Immature natural killer cell (primary cell): ENCODE data around the gene PIGBOS1. TPM values are rescaled to one million over a fixed set of nuclear protein-coding genes. Genes with fewer than 3 reads are reported as not detected.
"Not testable (repeated sequence)": the region's sequence is repeated elsewhere in the genome, so short reads cannot be mapped to it uniquely, and the experiment has no call there.

Source experiments
- DNase-seq, 3 donors: peaks; one replicate each; pipeline ENCODE4 v3.0.0; 2022; ENCODE audit warnings: mixed read lengths in 1 of 3
- H3K27ac Mint-ChIP-seq, 6 donors: one replicate each; pipeline ENCODE4 v1.8.0; 2020; ENCODE audit warnings: mixed read lengths in 6 of 6, mild to moderate bottlenecking in 5 of 6, inconsistent platforms in 4 of 6, moderate library complexity in 3 of 6
- H3K27me3 Mint-ChIP-seq, 3 donors: one replicate each; pipeline ENCODE4 v1.8.0; 2020 to 2021; ENCODE audit warnings: low read depth in 3 of 3, mild to moderate bottlenecking in 3 of 3, mixed read lengths in 3 of 3, moderate library complexity in 3 of 3, inconsistent platforms in 1 of 3
- H3K36me3 Mint-ChIP-seq, 3 donors: one replicate each; pipeline ENCODE4 v1.8.0; 2020; ENCODE audit warnings: mixed read lengths in 3 of 3, inconsistent platforms in 2 of 3, mild to moderate bottlenecking in 2 of 3
- H3K4me1 Mint-ChIP-seq, 2 donors: one replicate each; pipeline ENCODE4 v1.8.0; 2020; ENCODE audit warnings: inconsistent platforms in 2 of 2, mild to moderate bottlenecking in 2 of 2, mixed read lengths in 2 of 2, moderate library complexity in 1 of 2
- H3K4me3 Mint-ChIP-seq, 5 donors: one replicate each; pipeline ENCODE4 v1.8.0; 2020; ENCODE audit warnings: mild to moderate bottlenecking in 5 of 5, mixed read lengths in 5 of 5, inconsistent platforms in 3 of 5, moderate library complexity in 3 of 5
- H3K9me3 Mint-ChIP-seq, 6 donors: one replicate each; pipeline ENCODE4 v1.8.0; 2020; ENCODE audit warnings: mild to moderate bottlenecking in 6 of 6, mixed read lengths in 6 of 6, inconsistent platforms in 4 of 6, moderate library complexity in 3 of 6
- polyA plus RNA-seq, 3 donors: library from polyadenylated mRNA; unstranded; fragments of 300-500 nt; fragmentation: Illumina TruSeq; gene quantifications; one replicate each; pipeline ENCODE4 v1.2.3, GENCODE V29; 2021

The PIGBOS1 gene
- polyA plus RNA-seq, 3 donors from 2014 or later = 26.2 to 46.7 (median 34.9) TPM

DNA sequence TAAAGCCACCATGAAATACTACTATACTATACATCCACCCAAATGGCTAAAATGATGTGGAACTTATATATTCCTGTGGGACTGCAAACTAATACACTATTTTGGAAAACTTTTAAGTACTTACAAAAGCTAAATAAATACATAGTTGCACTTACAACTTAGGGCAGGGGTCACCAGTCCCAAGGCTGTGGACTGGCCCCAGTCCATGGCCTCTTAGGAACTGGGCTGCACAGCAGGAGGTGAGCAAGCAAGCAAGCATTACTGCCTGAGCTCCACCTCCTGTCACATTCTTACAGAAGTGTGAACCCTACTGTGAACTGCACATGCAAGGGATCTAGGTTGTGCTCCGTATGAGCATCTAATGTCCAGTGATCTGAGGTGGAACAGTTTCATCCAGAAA, 18.2 kb upstream of the PIGBOS1 start:
- H3K27me3 Mint-ChIP-seq = peaks cover 0 to 3% (median 0%) of the 10 kb centered on the region in 3 donors
- H3K9me3 Mint-ChIP-seq = no peaks in the 10 kb centered on the region
- H3K27ac Mint-ChIP-seq = no peak overlapping the region
- DNase-seq = no peak
- no peaks in the 10 kb centered on the region for H3K4me1 Mint-ChIP-seq
- H3K36me3 Mint-ChIP-seq = peaks cover 6 to 28% (median 7%) of the 10 kb centered on the region in 3 donors
- H3K4me3 Mint-ChIP-seq = no peak overlapping the region

DNA sequence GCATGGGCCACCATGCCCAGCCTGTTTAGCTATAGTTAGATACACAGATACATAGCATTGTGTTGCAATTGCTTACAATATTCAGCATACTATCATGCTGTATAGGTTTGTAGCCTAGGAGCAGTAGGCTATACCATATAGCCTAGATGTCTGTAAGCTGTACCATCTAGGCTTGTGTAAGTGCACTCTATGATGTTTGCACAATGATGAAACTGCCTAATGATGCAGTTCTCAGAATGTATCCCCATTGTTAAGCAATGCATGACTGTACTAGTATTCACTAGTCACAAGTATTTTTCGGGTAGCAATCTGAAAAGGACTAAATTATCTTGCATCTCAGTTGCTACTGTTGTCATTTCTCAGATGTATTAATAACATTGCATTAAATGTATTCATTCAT, 16.1 kb upstream of the PIGBOS1 start:
- H3K27ac Mint-ChIP-seq = peak overlapping the region in 1 of 6 donors; percentile 31
- H3K9me3 Mint-ChIP-seq = no peaks in the 10 kb centered on the region
- peaks cover 6 to 36% (median 7%) of the 10 kb centered on the region in 3 donors for H3K36me3 Mint-ChIP-seq
- peaks cover 0 to 3% (median 0%) of the 10 kb centered on the region in 3 donors for H3K27me3 Mint-ChIP-seq
- no peak overlapping the region for H3K4me3 Mint-ChIP-seq
- DNase-seq = no peak
- no peaks in the 10 kb centered on the region for H3K4me1 Mint-ChIP-seq

DNA sequence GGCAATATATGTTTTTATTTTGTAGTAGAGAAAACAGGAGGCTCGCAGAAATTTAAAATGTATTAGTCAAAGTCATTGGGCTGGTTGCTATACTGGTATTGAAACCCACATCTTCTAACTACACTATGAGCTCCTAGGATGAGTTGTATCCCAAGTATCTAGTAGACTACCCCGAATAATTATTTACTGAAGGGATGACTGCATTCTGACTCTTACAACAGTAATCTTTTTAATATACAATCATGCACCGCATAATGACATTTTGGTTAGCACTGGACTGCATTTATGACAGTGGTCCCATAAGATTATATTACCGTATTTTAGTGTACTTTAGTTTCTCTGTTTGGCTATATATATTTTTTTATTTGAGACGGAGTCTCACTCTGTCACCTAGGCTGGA, 15.4 kb upstream of the PIGBOS1 start:
- no peak overlapping the region for H3K27ac Mint-ChIP-seq
- no peak overlapping the region for H3K4me3 Mint-ChIP-seq
- no peaks in the 10 kb centered on the region for H3K4me1 Mint-ChIP-seq
- peaks cover 3 to 37% (median 6%) of the 10 kb centered on the region in 3 donors for H3K36me3 Mint-ChIP-seq
- H3K27me3 Mint-ChIP-seq = peaks cover 0 to 2% (median 0%) of the 10 kb centered on the region in 3 donors
- no peaks in the 10 kb centered on the region for H3K9me3 Mint-ChIP-seq
- no peak for DNase-seq

DNA sequence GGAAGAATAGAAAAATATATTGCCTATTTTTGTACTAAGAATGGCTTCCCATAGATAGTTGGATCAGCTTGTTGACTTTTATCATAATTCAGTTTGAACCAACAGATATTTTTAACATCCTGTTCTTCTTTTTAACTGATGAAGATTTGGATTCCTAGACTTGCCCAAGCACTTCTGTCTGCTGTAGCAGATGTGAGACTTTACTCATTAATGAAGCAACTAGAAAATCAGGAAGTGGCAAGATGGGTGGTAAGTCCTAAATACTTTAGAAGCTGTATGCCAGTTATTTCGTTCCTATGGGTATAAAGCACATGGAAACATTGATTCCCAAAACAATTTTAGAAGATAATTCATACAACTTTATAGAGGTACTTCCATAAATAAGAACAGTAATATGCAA, 8.5 kb upstream of the PIGBOS1 start:
- Mint-ChIP-seq H3K27ac (peak overlapping the region in 1 of 6 donors; percentile 45), H3K36me3 (peaks cover 0 to 14% (median 7%) of the 10 kb centered on the region in 3 donors), H3K4me3 (no peak overlapping the region), H3K4me1 (peaks cover 4 to 13% of the 10 kb centered on the region in 2 donors), H3K27me3 (no peaks in the 10 kb centered on the region), H3K9me3 (no peaks in the 10 kb centered on the region)
- DNase-seq = no peak

DNA sequence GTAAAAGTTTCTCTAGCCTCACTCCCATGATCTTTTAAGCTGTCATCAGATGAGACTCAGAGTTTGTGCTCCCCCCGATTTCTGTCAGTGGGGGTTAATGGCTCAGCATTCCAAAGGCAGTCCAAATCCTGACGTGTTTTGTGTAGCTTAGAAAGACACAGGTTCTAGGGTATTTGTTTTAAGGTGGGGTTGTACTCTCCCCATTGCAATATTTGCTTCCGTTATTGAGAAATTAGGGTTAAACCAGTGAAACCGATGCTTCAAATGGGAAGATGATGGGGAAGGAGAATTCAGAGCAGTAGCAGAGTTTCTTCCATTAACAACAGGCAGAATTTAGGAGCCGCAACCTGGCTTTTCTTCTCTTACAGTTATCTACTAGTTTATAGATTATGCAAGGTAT, 3.5 kb upstream of the PIGBOS1 start:
- DNase-seq = no peak
- peaks cover 5 to 11% (median 7%) of the 10 kb centered on the region in 3 donors for H3K27me3 Mint-ChIP-seq
- H3K4me1 Mint-ChIP-seq = peaks cover 37 to 55% of the 10 kb centered on the region in 2 donors
- peaks cover 6 to 7% (median 7%) of the 10 kb centered on the region in 3 donors for H3K36me3 Mint-ChIP-seq
- H3K9me3 Mint-ChIP-seq = no peaks in the 10 kb centered on the region
- peak overlapping the region in 1 of 6 donors; percentile 24 for H3K27ac Mint-ChIP-seq
- H3K4me3 Mint-ChIP-seq = peak overlapping the region in 1 of 5 donors; percentile 10

DNA sequence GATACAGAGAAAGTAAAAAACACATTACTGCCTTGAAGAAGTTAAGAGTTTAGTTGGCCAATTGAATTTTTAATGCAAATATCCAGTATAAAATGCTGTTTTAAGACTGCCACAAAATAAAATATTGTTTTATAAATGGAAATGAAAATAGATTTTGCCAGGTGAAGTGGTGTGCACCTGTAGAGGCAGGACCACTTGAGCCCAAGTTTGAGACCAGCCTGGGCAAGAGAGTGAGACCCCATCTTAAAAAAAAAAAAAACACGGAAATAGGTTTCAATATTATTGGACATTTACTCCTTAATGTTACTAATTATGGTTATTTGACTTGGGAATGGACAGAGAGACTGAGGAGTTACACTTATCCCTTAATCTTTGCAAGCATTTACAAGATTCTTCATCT, 2.0 kb upstream of the PIGBOS1 start:
- Mint-ChIP-seq H3K27me3 (peaks cover 7 to 11% (median 7%) of the 10 kb centered on the region in 3 donors), H3K9me3 (no peaks in the 10 kb centered on the region), H3K27ac (peak overlapping the region in 2 of 6 donors; percentile 4 to 57), H3K4me1 (peaks cover 43 to 70% of the 10 kb centered on the region in 2 donors), H3K36me3 (peaks cover 7 to 9% (median 7%) of the 10 kb centered on the region in 3 donors), H3K4me3 (peak overlapping the region in 1 of 5 donors; percentile 25)
- no peak for DNase-seq

DNA sequence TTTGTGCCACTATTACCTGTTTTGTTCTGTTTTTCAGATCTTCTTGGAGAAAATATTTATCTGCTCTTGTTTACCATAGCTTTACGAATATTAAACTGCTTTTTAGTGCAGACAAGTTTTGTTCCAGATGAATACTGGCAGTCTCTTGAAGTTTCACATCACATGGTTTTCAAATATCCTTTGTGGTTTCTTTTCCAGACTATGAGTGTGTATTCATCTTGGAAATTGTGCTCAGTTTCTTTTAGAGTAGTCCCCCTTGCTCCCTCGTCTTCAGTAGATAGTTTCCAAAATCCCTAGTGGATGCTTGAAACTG, 1.3 kb upstream of the PIGBOS1 start:
- H3K9me3 Mint-ChIP-seq = no peaks in the 10 kb centered on the region

DNA sequence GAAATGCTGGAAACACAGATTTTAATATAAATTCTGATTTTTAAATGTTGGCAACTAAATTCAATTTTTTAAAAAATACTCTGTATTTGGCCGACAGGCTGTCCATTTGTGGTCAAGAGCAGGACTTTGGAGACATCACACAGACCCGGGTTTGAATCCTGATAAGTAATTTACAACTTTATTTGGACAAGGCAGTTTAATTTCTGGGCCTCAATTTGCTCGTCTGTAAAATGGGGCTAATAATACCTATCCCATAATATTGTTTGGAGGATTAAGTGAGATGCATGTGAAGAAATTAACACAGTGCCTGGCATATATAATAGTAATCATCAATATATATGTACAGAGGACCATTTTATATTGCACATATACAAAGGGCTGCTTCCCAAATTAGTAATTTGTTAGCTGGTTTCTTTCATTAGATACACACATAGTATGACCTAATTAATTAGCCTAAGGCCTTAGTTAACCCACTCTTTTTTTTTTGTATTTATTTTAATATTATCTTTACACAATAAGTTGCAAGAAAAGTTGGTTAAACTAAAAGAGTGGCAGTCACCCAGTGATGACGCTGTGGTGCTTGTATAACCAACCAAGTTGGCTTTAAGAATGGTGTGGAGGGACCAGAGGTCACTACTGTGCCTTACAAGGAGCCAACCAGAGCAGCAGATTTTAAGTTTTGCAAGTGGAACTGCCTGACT, 764 bp upstream of the PIGBOS1 start:
- Mint-ChIP-seq H3K4me3 (peak overlapping the region; percentile 99 to 100 (median 100)), H3K27ac (peak overlapping the region; percentile 98 to 100 (median 99)), H3K36me3 (peaks cover 7 to 9% (median 7%) of the 10 kb centered on the region in 3 donors), H3K4me1 (peaks cover 53 to 83% of the 10 kb centered on the region in 2 donors), H3K27me3 (peaks cover 7 to 11% (median 7%) of the 10 kb centered on the region in 3 donors), H3K9me3 (no peaks in the 10 kb centered on the region)
- DNase-seq = no peak

More for the DNA sequence above, 1.3 kb upstream of the PIGBOS1 start:
- Mint-ChIP-seq H3K27ac (peak overlapping the region; percentile 43 to 100 (median 78)), H3K4me1 (peaks cover 48 to 78% of the 10 kb centered on the region in 2 donors), H3K27me3 (peaks cover 7 to 11% (median 7%) of the 10 kb centered on the region in 3 donors), H3K4me3 (peak overlapping the region; percentile 64 to 100 (median 73)), H3K36me3 (peaks cover 7 to 9% (median 7%) of the 10 kb centered on the region in 3 donors)
- no peak for DNase-seq

DNA sequence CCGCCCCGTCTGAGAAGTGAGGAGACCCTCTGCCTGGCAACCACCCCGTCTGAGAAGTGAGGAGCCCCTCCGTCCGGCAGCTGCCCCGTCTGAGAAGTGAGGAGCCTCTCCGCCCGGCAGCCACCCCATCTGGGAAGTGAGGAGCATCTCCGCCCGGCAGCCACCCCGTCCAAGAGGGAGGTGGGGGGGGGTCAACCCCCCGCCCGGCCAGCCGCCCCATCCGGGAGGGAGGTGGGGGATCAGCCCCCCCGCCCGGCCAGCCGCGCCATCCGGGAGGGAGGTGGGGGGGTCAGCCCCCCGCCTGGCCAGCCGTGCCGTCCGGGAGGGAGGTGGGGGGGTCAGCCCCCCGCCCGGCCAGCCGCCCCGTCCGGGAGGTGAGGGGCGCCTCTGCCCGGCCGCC, 16.1 kb downstream of the PIGBOS1 start:
- not testable (repeated sequence) for H3K4me3 Mint-ChIP-seq, H3K9me3 Mint-ChIP-seq, H3K27ac Mint-ChIP-seq, DNase-seq, H3K4me1 Mint-ChIP-seq, H3K27me3 Mint-ChIP-seq
- peaks cover 6 to 11% (median 7%) of the 10 kb centered on the region in 3 donors for H3K36me3 Mint-ChIP-seq

DNA sequence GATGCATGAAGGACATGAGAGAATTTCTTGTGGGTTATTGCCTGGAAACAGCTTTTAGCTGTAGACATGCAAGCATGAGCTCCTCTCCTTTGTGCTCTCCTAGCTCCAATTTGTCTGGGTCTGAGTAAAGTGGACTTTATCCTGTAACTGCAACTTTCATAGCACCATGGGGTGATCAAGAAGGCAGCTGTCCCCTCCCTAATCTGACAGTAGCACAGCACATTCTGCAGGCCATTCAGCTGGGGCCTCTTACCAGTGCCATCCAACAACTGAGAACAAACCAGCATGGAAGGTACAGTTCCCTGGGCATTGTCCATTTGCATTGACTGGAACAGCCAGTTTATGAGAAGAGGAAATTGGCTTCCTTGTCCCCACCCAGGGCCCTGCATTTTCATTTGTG, 21.6 kb downstream of the PIGBOS1 start:
- Mint-ChIP-seq H3K4me3 (no peak overlapping the region), H3K4me1 (no peaks in the 10 kb centered on the region), H3K9me3 (no peaks in the 10 kb centered on the region), H3K27me3 (peaks cover 0 to 4% (median 0%) of the 10 kb centered on the region in 3 donors), H3K27ac (no peak overlapping the region), H3K36me3 (no peaks in the 10 kb centered on the region)
- DNase-seq = no peak

DNA sequence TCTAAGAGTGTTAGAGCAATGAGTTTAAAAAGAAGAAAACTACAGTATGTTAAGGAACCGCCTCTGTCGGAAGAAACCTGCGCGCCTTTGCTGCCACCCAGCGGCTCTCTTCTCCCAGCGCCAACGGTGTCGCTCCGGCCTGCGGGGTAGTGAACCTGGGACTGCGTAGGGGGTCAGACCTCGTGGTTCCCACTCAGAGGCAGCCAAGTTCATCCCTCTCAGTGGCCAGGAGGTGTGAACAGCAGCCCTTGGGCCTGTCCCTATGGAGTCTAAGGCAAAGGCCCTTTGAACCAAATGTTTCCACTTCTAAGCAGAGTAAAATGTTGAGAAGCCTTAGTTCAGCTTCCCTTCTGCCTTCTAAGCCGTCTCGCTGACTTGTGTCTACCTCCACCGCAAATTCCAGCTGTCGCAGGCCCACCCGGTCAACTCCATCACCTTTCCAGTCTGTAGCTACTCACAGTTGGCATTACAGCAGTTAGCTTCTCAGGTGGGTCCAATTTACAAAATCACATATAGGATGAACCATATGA, 28.3 kb downstream of the PIGBOS1 start:
- Mint-ChIP-seq H3K4me1 (peaks cover 37 to 42% of the 10 kb centered on the region in 2 donors), H3K27me3 (peaks cover 0 to 17% (median 11%) of the 10 kb centered on the region in 3 donors), H3K4me3 (peak overlapping the region; percentile 92 to 96 (median 94)), H3K27ac (peak overlapping the region; percentile 69 to 96 (median 94)), H3K36me3 (peaks cover 3 to 8% (median 5%) of the 10 kb centered on the region in 3 donors), H3K9me3 (no peaks in the 10 kb centered on the region)
- DNase-seq = peak; percentile 76 to 84 (median 80)

DNA sequence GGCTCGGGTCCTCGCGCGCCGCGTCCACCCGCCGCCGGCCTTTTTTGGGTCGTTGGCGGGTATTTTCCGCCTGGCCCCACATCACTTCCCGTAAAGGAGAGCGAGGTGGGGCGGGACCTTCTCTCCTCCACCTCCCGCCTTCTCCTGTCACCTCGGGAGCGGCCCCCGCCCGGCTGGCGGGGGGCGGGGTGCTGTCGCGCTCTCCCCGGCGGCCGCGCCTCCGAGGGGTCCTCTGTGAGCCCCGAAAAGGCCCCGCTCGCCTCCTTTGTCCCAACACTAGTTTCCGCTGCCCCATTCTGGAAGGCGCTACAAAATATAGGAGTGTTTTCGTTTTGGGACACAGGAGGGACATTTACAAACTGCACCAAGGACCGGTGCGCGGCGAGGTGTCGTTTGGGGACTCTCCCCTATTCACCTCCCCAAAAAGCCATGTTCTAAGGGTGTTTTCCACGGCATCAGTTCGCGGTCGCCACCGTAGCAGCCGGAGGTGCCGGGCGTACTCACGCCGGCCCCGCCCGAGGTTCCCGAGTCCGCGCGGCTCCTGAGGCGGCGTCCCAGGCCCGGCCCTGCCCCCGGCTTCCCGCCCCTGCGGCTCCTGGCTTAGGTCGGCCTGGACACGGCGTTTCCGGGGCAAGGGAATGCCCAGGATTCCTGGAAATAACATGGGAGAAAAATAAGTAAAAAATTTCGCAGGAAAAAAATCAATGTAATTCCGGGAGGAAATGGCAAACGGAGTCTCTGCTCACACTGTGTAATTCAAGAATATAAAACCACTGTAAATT, 29.0 kb downstream of the PIGBOS1 start, which contains the start of gene RAB27A:
TSS of gene RAB27A (minus strand) at position 68 of the 782 bp plus-strand sequence. CDS start 54,879 bp downstream, outside the sequence.
- H3K4me3 Mint-ChIP-seq = peak within 1 kb of the TSS; percentile 94 to 97 (median 96)
- H3K27me3 Mint-ChIP-seq = peaks cover 0 to 16% (median 11%) of the 10 kb centered on the region in 3 donors
- peaks cover 44 to 48% of the 10 kb centered on the region in 2 donors for H3K4me1 Mint-ChIP-seq
- DNase-seq = peak; percentile 73 to 75 (median 74)
- H3K9me3 Mint-ChIP-seq = no peaks in the 10 kb centered on the region
- H3K27ac Mint-ChIP-seq = peak within 1 kb of the TSS; percentile 93 to 99 (median 96)
- peaks cover 3 to 8% (median 5%) of the 10 kb centered on the region in 3 donors for H3K36me3 Mint-ChIP-seq

DNA sequence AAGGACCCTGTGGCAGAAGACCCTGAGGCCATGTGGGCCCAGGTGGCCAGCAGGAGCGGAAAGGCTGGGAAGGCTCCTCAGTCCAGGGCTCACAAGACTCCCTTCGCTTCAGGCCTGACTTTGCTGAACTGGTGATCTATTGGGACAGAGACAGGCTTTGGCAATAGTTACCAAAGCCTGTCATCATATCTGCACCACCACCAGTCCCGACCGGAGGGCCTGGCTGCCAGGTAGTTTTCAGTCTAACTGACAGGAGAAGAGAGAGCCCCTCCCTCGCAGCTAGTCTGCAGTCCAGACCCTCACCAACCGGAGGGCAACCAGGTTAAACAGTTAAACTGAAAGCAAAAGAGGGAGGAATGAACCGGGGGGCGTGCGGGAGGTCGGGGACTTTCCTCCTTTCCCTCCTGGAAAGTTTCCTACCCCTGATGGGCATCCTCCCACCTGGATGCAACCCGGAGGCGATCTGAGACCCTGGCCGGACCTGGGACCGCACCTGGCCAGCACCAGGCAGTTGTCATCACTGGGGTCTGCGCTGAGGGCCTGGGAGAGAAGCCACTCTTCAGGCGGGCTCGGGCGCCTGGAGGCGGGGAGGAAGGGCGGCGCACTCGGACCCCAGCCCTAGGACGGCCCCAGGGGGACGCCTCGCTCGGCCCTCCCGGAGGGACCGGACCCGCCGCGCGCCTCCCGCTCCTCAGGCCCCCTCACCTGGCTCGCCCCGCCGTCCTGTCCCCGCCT, 29.7 kb downstream of the PIGBOS1 start:
- H3K9me3 Mint-ChIP-seq = no peaks in the 10 kb centered on the region
- peak overlapping the region; percentile 93 to 99 (median 96) for H3K27ac Mint-ChIP-seq
- peaks cover 3 to 8% (median 5%) of the 10 kb centered on the region in 3 donors for H3K36me3 Mint-ChIP-seq
- H3K4me3 Mint-ChIP-seq = peak overlapping the region; percentile 94 to 97 (median 96)
- peak; percentile 26 to 33 (median 28) for DNase-seq
- H3K4me1 Mint-ChIP-seq = peaks cover 51 to 56% of the 10 kb centered on the region in 2 donors
- H3K27me3 Mint-ChIP-seq = peaks cover 0 to 16% (median 11%) of the 10 kb centered on the region in 3 donors
